Measurements from ENCODE around the gene MAVS. TPM values are rescaled to one million over a fixed set of nuclear protein-coding genes. Genes with fewer than 3 reads are reported as not detected.

MAVS gene
- total RNA-seq, 1 donor from 2014 or later, result 47.0 TPM

DNA sequence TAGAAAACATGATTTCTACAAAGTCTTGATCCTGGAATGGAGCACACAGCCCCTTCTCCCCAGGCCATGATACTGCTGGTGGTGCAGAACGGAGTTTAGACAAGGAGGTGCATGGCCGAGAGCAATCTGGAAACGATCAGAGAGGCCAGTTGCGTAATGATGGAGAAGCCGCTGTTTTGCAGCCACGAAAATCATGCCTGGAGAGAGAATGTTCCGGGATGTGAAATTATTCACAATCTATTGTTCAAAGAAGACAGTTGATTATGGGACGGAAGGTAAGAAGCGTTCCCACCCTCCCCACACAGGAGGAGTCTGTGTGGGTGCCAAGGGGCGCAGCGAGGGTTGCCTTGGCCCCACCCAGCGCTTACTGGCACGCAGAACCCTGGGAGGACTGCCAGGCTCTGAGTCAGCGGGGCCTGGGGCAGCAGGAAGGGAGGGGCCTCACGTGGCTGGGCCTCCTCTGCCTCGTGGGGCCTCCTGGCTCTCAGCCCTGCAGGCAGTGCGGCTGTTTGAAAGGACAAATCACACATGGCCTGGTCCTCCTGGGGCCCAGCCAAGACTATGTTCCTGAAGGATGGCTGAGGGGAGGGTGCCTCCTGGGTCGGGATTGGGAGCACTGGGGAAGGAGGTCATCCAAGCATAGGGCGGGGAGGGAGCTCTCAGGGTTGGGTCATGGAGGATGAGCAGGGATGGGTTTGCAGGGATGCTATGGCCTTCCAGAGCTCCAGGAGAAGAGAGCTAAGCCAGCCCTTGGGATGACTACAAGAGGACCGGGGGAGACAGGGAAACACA lies 35.0 kb upstream of the MAVS start:
- H3K36me3 Mint-ChIP-seq (ENCODE audit: unreplicated experiment), result peaks cover under 1% of the 10 kb centered on the region
- no peaks in the 10 kb centered on the region for H3K9me3 Mint-ChIP-seq (ENCODE audit: unreplicated experiment)
- H3K27me3 Mint-ChIP-seq (ENCODE audit: unreplicated experiment), result no peaks in the 10 kb centered on the region
- H3K4me1 Mint-ChIP-seq (ENCODE audit: unreplicated experiment), result peaks cover 62% of the 10 kb centered on the region
- peak overlapping the region; percentile 74 for H3K4me3 Mint-ChIP-seq (ENCODE audit: unreplicated experiment)
- DNase-seq (ENCODE audit: extremely low spot score, unreplicated experiment), result peak; percentile 100
- peak overlapping the region; percentile 99 for H3K27ac Mint-ChIP-seq (ENCODE audit: unreplicated experiment)
- TF ChIP-seq, protein P1, sequence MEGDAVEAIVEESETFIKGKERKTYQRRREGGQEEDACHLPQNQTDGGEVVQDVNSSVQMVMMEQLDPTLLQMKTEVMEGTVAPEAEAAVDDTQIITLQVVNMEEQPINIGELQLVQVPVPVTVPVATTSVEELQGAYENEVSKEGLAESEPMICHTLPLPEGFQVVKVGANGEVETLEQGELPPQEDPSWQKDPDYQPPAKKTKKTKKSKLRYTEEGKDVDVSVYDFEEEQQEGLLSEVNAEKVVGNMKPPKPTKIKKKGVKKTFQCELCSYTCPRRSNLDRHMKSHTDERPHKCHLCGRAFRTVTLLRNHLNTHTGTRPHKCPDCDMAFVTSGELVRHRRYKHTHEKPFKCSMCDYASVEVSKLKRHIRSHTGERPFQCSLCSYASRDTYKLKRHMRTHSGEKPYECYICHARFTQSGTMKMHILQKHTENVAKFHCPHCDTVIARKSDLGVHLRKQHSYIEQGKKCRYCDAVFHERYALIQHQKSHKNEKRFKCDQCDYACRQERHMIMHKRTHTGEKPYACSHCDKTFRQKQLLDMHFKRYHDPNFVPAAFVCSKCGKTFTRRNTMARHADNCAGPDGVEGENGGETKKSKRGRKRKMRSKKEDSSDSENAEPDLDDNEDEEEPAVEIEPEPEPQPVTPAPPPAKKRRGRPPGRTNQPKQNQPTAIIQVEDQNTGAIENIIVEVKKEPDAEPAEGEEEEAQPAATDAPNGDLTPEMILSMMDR (IDR thresholded peaks at IDR 0.05), result no peak

DNA sequence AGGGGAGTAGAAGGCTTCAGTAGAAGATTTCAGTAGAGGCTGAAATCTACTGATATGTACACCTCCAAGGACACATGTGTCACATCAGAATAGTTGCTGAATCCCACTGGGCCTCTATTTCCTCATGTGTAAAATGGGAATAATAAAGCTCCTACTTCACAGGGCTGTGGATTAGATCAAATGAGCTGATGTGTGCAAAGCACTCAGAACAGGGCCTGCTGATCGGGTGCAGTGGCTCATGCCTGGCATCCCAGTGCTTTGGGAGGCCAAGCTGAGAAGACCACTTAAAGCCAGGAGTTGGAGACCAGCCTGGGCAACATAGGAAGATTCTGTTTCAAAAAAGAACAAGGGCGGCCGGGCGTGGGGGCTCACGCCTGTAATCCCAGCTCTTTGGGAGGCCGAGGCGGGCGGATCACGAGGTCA lies 34.4 kb upstream of the MAVS start:
- peak overlapping the region; percentile 26 for H3K4me3 Mint-ChIP-seq (ENCODE audit: unreplicated experiment)
- H3K4me1 Mint-ChIP-seq (ENCODE audit: unreplicated experiment), result peaks cover 58% of the 10 kb centered on the region
- DNase-seq (ENCODE audit: extremely low spot score, unreplicated experiment), result no peak
- no peaks in the 10 kb centered on the region for H3K36me3 Mint-ChIP-seq (ENCODE audit: unreplicated experiment)
- H3K27ac Mint-ChIP-seq (ENCODE audit: unreplicated experiment), result peak overlapping the region; percentile 99
- no peaks in the 10 kb centered on the region for H3K27me3 Mint-ChIP-seq (ENCODE audit: unreplicated experiment)
- H3K9me3 Mint-ChIP-seq (ENCODE audit: unreplicated experiment), result no peaks in the 10 kb centered on the region
- TF ChIP-seq, protein P1 (IDR thresholded peaks at IDR 0.05), result no peak

DNA sequence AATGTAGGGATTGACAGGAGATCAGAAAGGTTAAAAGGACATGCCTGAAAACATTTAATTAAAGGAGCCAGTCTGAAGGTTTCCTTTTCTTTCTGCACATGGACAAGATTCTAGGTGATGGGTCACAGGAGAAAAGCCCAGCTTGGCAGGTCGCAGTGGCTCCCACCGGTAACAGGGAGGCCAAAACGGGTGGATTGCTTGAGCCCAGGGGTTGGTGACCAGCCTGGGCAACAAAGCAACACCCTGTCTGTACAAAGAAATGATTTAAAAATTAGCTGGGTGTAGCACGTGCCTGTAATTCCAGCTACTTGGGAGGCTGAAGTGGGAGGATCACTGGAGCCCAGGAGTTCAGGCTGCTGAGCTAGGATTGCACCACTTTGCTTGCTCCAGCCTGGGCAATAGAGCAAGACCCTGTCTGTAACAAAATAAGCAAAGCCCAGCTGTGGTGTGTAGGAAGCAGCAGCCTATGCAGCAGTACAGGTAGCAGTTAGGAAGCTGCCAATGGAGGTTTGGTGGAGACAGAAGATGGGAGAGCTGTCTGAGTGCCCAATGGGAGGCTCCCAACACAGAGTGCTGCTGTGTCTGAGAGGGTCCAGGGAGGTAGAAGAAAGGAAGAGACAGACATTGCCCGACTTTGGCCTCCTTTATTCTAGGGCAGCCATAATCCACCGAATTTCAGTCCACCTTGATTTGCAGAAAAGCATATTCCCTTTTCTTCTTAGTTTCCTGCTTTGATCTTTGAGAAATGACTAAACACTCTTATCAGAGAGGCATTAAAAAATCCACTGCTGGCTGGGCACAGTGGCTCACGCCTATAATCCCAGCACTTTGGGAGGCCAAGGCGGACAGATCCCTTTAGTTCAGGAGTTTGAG lies 33.4 kb upstream of the MAVS start:
- no peaks in the 10 kb centered on the region for H3K9me3 Mint-ChIP-seq (ENCODE audit: unreplicated experiment)
- H3K4me1 Mint-ChIP-seq (ENCODE audit: unreplicated experiment), result peaks cover 52% of the 10 kb centered on the region
- H3K36me3 Mint-ChIP-seq (ENCODE audit: unreplicated experiment), result no peaks in the 10 kb centered on the region
- H3K27me3 Mint-ChIP-seq (ENCODE audit: unreplicated experiment), result no peaks in the 10 kb centered on the region
- DNase-seq (ENCODE audit: extremely low spot score, unreplicated experiment), result no peak
- H3K4me3 Mint-ChIP-seq (ENCODE audit: unreplicated experiment), result no peak overlapping the region
- TF ChIP-seq, protein P1 (IDR thresholded peaks at IDR 0.05), result no peak
- H3K27ac Mint-ChIP-seq (ENCODE audit: unreplicated experiment), result peak overlapping the region; percentile 99

DNA sequence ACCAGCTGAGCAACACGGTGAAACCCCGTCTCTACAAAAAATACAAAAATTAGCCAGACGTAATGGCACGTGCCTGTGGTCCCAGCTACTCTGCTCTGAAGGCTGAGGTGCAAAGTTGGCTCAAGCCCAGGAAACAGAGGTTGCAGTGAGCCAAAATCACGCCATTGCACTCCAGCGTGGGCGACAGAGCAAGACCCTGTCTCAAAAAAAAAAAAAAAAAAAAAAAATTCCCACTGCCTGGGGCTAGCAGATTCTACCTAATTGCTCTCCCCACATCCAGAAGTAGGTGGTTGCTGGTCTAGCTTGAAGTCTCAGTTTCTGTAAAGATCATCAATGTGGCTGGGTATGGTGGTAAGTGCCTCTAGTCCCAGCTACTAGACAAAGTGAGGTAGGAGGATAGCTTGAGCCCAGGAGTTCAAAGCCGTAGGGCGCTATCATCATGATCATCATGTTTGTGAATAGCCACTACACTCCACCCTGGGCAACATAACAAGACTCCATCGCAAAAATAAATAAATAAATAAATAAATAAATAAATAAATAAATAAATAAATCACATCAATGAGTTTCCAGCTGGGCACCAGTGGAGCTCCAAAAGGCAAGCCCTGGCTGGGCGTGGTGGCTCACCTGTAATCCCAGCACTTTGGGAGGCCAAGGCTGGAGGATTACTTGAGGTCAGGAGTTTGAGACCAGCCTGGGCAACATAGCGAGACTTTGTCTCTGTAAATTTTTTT lies 32.6 kb upstream of the MAVS start:
- Mint-ChIP-seq H3K4me1 (ENCODE audit: unreplicated experiment) (peaks cover 54% of the 10 kb centered on the region), H3K4me3 (ENCODE audit: unreplicated experiment) (no peak overlapping the region), H3K27ac (ENCODE audit: unreplicated experiment) (peak overlapping the region; percentile 99), H3K36me3 (ENCODE audit: unreplicated experiment) (no peaks in the 10 kb centered on the region), H3K27me3 (ENCODE audit: unreplicated experiment) (no peaks in the 10 kb centered on the region), H3K9me3 (ENCODE audit: unreplicated experiment) (no peaks in the 10 kb centered on the region)
- DNase-seq (ENCODE audit: extremely low spot score, unreplicated experiment), result no peak
- TF ChIP-seq, protein P1 (IDR thresholded peaks at IDR 0.05), result no peak

All from osteocyte (in vitro differentiated cells).